Gastrocnemius medialis (tissue), 4 donors: ENCODE data around the gene PTPN13. TPM values are rescaled to one million over a fixed set of nuclear protein-coding genes. Genes with fewer than 3 reads are reported as not detected.

Experiments
- ATAC-seq, 2 donors: fragments of 150-250 bp; one replicate each; pipeline ENCODE4 v1.9.1; 2016
- DNase-seq, 2 donors: peaks; one replicate each; pipeline ENCODE4 v3.0.0-alpha.2; 2019
- H3K27ac ChIP-seq, 4 donors: fragments of 200-600 bp; sonication (generic); 1 replicate in 1 of 4; 2 replicates in 3 of 4; pipeline ENCODE4 v1.5.1; 2016 to 2018; ENCODE audit warnings: mild to moderate bottlenecking in 2 of 4, moderate library complexity in 1 of 4
- H3K27me3 ChIP-seq, 3 donors: fragments of 200-600 bp; sonication (generic) in 2 of 3; 1 replicate in 1 of 3; 2 replicates in 2 of 3; pipeline versions ENCODE4 v1.5.1 to v1.6.0; 2016 to 2019; ENCODE audit warnings: mild to moderate bottlenecking in 1 of 3, moderate library complexity in 1 of 3
- H3K36me3 ChIP-seq, 2 donors: fragments of 200-600 bp; sonication (generic) in 1 of 2; one replicate each; pipeline ENCODE4 v1.5.1; 2017 to 2018
- H3K4me1 ChIP-seq, 2 donors: fragments of 200-600 bp; sonication (generic) in 1 of 2; one replicate each; pipeline ENCODE4 v1.5.1; 2016 to 2017; ENCODE audit warnings: mild to moderate bottlenecking in 2 of 2
- H3K4me3 ChIP-seq, 4 donors: fragments of 200-600 bp; sonication (generic) in 3 of 4; 1 replicate in 1 of 4; 2 replicates in 3 of 4; pipeline ENCODE4 v1.5.1; 2016 to 2019; ENCODE audit warnings: mild to moderate bottlenecking in 2 of 4
- H3K9me3 ChIP-seq, 3 donors: fragments of 200-600 bp; sonication (generic) in 2 of 3; 1 replicate in 1 of 3; 2 replicates in 2 of 3; pipeline ENCODE4 v1.5.1; 2016 to 2019
- POLR2A ChIP-seq, 2 donors: fragments of 450-650 bp; IDR thresholded peaks; one replicate each; pipeline ENCODE4 v1.6.1; 2017; ENCODE audit warnings: antibody characterized with exemption in 2 of 2, mild to moderate bottlenecking in 2 of 2, moderate library complexity in 2 of 2
- in situ Hi-C, 4 donors: fragments of 200-750 bp; cut with MboI; loops; one replicate each; pipeline versions ENCODE4 v1.15.0 to v1.8.0; 2017; ENCODE audit warnings: low sequenced_read_pairs in 4 of 4
- intact Hi-C: fragments of 100-400 bp; cut with DNase I; formaldehyde crosslinking; loops from one replicate; pipeline ENCODE4 v1.15.1; 2023; ENCODE audit warnings: low total_unique reads
- total RNA-seq, 4 donors: library from RNA; depleted of rRNA; stranded (reverse); fragments of >200 nt; gene quantifications; one replicate each; pipeline versions ENCODE4 v1.1.0 to v1.2.3, GENCODE V29; 2016
- TF ChIP-seq, protein P1 (sequence below), 5 experiments: fragments of 450-650 bp in 3 of 5; fragments of 200-600 bp in 2 of 5; sonication (generic) in 2 of 5; IDR thresholded peaks in 4 of 5; conservative IDR thresholded peaks in 1 of 5; 1 replicate in 4 of 5; 2 replicates in 1 of 5; pipeline ENCODE4 v1.5.1; 2016 to 2019; ENCODE audit warnings: antibody characterized with exemption in 5 of 5, mild to moderate bottlenecking in 3 of 5, moderate library complexity in 3 of 5

Gene PTPN13
- total RNA-seq, 4 donors from 2014 or later, result 0.87 to 2.0 (median 1.6) TPM

DNA sequence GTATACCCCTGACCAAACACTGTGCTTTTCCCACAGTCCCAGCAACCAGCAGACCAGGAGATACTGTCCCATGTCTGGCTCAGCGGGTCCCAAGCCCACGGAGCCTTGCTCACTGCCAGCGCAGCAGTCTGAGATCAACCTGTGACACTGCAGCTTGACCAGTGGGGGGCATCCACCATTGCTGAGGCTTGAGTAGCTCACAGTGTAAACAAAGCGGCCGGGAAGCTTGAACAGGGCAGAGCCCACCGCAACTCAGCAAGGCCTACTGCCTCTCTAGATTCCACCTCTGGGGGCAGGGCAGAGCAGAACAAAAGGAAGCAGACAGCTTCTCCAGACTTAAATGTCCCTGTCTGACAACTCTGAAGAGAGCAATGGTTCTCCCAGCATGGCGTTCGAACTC is 197.0 kb downstream of the PTPN13 start:
- Histone ChIP-seq H3K4me1 (no peaks in the 10 kb centered on the region), H3K36me3 (no peaks in the 10 kb centered on the region), H3K27ac (no peak overlapping the region), H3K27me3 (no peaks in the 10 kb centered on the region), H3K9me3 (no peaks in the 10 kb centered on the region), H3K4me3 (no peak overlapping the region)
- TF ChIP-seq, protein P1, sequence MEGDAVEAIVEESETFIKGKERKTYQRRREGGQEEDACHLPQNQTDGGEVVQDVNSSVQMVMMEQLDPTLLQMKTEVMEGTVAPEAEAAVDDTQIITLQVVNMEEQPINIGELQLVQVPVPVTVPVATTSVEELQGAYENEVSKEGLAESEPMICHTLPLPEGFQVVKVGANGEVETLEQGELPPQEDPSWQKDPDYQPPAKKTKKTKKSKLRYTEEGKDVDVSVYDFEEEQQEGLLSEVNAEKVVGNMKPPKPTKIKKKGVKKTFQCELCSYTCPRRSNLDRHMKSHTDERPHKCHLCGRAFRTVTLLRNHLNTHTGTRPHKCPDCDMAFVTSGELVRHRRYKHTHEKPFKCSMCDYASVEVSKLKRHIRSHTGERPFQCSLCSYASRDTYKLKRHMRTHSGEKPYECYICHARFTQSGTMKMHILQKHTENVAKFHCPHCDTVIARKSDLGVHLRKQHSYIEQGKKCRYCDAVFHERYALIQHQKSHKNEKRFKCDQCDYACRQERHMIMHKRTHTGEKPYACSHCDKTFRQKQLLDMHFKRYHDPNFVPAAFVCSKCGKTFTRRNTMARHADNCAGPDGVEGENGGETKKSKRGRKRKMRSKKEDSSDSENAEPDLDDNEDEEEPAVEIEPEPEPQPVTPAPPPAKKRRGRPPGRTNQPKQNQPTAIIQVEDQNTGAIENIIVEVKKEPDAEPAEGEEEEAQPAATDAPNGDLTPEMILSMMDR (IDR thresholded peaks at IDR 0.05 in 4 of 5, conservative IDR thresholded peaks at IDR 0.05 in 1 of 5), result no peak
- no peak for TF ChIP-seq POLR2A (IDR thresholded peaks at IDR 0.05)
- in situ Hi-C loops (no loop called here), intact Hi-C loops (no loop called here)
- ATAC-seq (no peak), DNase-seq (no peak)

DNA sequence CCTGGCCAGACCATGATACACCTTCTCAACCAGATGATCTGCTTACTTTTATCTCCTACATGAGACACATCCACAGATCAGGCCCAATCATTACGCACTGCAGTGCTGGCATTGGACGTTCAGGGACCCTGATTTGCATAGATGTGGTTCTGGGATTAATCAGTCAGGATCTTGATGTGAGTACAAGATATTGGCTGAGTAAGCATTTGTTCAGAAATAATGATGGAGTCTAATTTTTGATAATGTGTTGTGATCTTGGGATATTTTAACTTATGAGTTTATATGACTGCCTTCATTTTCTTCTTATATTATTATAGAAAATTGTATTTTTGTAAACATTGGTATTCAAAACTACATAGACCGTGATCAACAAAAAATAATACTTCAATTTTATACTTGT is 215.7 kb downstream of the PTPN13 start:
- in situ Hi-C loops, result no loop called here

DNA sequence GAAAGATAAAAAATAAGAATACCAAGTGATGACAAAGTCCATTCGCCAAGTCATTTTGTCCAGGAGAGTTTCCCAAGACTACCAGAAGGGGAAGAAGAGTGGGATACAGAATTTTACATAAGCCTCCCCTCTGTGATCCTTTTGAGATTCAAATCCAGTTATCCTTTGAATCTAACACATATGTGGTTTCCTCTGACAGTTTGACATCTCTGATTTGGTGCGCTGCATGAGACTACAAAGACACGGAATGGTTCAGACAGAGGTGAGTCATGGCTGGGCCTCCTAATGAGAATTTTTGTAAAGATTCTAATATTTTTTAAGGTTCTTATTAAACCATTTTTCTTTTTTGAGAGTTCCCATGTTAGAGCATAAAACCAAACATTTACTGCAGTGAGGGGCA is 216.7 kb downstream of the PTPN13 start:
- no peak for DNase-seq
- intact Hi-C loops, result no loop called here
- TF ChIP-seq, protein P1 (IDR thresholded peaks at IDR 0.05 in 4 of 5, conservative IDR thresholded peaks at IDR 0.05 in 1 of 5), result no peak
- no peak for TF ChIP-seq POLR2A (IDR thresholded peaks at IDR 0.05)
- ATAC-seq, result no peak
- Histone ChIP-seq H3K36me3 (peaks cover 0 to 5% of the 10 kb centered on the region in 2 donors), H3K27me3 (no peaks in the 10 kb centered on the region), H3K9me3 (no peaks in the 10 kb centered on the region), H3K4me1 (no peaks in the 10 kb centered on the region), H3K27ac (no peak overlapping the region), H3K4me3 (no peak overlapping the region)
- in situ Hi-C loops, result no loop called here

More for the DNA sequence above, 215.7 kb downstream of the PTPN13 start:
- no peak for TF ChIP-seq POLR2A (IDR thresholded peaks at IDR 0.05)
- TF ChIP-seq, protein P1 (IDR thresholded peaks at IDR 0.05 in 4 of 5, conservative IDR thresholded peaks at IDR 0.05 in 1 of 5), result no peak
- H3K9me3 ChIP-seq, result no peaks in the 10 kb centered on the region
- intact Hi-C loops, result no loop called here
- ATAC-seq, result no peak
- H3K27ac ChIP-seq, result no peak overlapping the region
- H3K36me3 ChIP-seq, result peaks cover 0 to 3% of the 10 kb centered on the region in 2 donors
- H3K4me3 ChIP-seq, result no peak overlapping the region
- no peaks in the 10 kb centered on the region for H3K27me3 ChIP-seq
- no peak for DNase-seq
- H3K4me1 ChIP-seq, result no peaks in the 10 kb centered on the region

DNA sequence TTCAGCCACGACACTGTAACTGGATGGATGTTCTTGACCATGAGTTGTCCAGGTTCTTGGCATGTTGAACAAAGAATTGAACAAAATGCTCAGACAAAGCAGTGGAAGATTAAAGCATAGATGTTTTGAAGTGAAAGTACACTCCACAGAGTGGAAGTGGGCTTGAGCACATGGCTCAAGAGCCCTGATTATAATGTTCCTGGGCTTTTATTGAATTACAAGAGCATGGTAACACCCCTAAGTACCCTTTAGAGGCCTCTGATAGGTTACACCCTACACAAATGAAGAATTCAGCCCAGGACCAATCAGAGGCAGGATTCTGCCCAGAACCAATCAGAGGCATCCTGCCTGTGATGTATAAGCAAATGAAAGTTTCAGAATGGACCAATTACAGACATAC is 221.5 kb downstream of the PTPN13 start:
- Histone ChIP-seq H3K4me3 (no peak overlapping the region), H3K27me3 (no peaks in the 10 kb centered on the region), H3K9me3 (no peaks in the 10 kb centered on the region), H3K27ac (peak overlapping the region; percentile 17 to 51 (median 35)), H3K36me3 (peaks cover 0 to 5% of the 10 kb centered on the region in 2 donors), H3K4me1 (no peaks in the 10 kb centered on the region)
- intact Hi-C loops, result no loop called here
- in situ Hi-C loops, result no loop called here
- TF ChIP-seq, protein P1 (IDR thresholded peaks at IDR 0.05 in 4 of 5, conservative IDR thresholded peaks at IDR 0.05 in 1 of 5), result no peak
- no peak for TF ChIP-seq POLR2A (IDR thresholded peaks at IDR 0.05)
- ATAC-seq, result no peak
- DNase-seq, result no peak
